ENCODE results near the gene PPARGC1A. TPM values are rescaled to one million over a fixed set of nuclear protein-coding genes. Genes with fewer than 3 reads are reported as not detected.
A peak's percentile ranks its signal among the peaks of the same experiment; 100 is the strongest.

Gene PPARGC1A, protein sequence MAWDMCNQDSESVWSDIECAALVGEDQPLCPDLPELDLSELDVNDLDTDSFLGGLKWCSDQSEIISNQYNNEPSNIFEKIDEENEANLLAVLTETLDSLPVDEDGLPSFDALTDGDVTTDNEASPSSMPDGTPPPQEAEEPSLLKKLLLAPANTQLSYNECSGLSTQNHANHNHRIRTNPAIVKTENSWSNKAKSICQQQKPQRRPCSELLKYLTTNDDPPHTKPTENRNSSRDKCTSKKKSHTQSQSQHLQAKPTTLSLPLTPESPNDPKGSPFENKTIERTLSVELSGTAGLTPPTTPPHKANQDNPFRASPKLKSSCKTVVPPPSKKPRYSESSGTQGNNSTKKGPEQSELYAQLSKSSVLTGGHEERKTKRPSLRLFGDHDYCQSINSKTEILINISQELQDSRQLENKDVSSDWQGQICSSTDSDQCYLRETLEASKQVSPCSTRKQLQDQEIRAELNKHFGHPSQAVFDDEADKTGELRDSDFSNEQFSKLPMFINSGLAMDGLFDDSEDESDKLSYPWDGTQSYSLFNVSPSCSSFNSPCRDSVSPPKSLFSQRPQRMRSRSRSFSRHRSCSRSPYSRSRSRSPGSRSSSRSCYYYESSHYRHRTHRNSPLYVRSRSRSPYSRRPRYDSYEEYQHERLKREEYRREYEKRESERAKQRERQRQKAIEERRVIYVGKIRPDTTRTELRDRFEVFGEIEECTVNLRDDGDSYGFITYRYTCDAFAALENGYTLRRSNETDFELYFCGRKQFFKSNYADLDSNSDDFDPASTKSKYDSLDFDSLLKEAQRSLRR
- 28.9 TPM for total RNA-seq

DNA sequence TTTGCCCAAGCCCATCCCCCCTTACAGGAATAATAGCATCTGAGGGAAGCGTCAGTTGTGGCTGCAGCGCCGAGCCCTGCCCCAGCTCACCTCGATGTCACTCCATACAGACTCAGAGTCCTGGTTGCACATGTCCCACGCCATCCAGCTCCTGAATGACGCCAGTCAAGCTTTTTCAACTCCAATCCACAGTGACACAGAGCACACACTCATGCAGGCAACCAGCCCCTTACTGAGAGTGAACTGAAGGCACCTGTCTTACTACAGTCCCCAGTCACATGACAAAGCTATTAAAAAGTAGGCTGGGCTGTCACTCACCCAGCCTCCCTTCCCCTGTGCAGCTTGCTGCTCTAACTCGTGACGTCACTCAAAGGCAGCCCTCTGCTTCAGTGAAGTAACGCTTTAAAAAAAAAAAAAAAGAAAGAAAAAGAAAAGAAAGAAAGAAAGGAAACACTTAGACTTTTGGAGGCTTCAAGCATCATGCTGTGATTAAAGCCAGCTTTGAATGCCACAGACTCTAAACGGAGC, at the start of gene PPARGC1A:
Gene PPARGC1A (minus strand): TSS at position 234 of the 528 bp plus-strand sequence. CDS start 90 bp downstream, at position 144.
- DNase-seq (ENCODE audit: low spot score), result peak; percentile 85

DNA sequence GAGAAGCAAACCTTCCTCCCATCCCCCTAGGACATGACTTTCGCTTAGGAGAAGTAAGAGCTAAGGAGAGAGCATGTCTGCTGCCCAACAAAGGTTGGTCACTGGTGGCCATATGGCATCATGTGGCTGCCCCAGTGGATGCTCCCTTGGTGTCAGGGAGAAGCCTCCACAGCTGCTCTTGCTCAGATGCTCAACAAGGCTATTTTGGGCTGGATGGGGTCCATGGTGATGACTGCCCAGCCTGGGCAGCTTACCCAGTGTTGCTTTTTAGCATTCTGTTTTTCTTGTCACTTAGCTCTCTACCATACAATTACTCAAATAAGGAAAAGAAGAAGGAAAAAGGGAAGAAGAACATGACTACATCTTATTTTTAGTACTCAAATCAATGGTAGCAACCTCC, 48.9 kb upstream of the PPARGC1A start:
- no peak for DNase-seq (ENCODE audit: low spot score)

- no peak for DNase-seq (ENCODE audit: low spot score)
Observed at GRCh38 chr4:23937173-23937572, 47.3 kb upstream of the PPARGC1A start.

DNA sequence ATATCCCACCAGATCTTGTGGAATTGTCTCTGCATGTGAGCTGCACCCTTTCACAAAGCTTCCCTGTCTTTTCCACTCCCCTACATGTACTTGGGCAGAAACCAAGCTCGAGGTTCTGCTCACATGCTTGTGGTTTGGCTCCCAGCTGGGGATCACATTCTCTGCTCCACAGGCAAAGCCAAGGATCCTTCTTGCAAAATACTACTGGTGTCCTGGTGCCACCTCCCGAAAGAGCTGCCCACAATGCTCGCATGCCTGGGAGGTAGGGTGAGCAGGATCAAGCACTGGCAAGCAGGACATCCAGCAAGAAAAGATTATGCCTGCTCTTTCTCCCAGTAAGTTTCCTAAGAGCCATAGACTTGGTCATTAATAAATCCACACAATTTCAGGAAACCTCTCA, 45.1 kb upstream of the PPARGC1A start:
- DNase-seq (ENCODE audit: low spot score), result peak; percentile 84

GRCh38 chr4:23934223-23934622, 44.4 kb upstream of the PPARGC1A start:
- no peak for DNase-seq (ENCODE audit: low spot score)

DNA sequence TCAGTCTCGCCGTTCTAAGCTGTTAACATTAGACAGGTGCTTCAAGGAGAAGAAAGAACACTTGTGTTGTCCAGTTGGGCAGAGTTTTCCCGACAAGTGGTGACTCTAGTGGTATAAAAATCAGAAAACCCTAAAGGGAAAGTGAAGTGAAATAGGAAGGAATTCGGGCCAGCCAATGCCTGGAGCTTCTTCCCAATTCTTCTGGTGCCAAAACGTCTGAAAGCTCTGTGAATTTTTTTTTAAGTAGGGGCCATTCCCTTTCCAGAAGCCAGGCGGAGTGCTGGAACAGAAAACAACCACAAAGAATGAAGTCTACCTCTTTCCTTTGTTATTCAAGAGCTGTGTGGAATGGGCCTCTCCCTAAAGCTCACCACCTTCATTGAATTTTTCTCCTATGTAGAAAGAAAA, 43.1 kb upstream of the PPARGC1A start:
- no peak for DNase-seq (ENCODE audit: low spot score)

GRCh38 chr4:23932186-23932585, 42.3 kb upstream of the PPARGC1A start:
- no peak for DNase-seq (ENCODE audit: low spot score)

DNA sequence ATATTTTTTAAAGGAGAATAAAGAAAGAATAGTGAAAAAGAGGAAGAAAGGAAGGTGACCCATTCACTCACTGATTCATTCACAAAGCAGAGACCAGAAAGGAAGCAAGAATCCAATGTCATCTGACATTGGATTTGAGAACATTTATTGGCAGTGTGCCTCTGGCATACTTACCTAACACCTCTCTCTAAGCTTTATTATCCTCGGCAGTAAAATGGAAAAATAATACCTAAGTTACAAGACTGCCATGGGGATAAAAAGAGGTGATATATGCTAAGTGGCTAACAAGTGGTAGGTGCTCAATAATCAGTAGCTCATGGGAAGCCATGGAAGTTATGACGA, 41.6 kb upstream of the PPARGC1A start:
- no peak for DNase-seq (ENCODE audit: low spot score)

- peak; percentile 89 for DNase-seq (ENCODE audit: low spot score)
Observed at GRCh38 chr4:23930750-23931488, 41.1 kb upstream of the PPARGC1A start.

- no peak for DNase-seq (ENCODE audit: low spot score)
Observed at GRCh38 chr4:23929248-23929647, 39.4 kb upstream of the PPARGC1A start.

DNA sequence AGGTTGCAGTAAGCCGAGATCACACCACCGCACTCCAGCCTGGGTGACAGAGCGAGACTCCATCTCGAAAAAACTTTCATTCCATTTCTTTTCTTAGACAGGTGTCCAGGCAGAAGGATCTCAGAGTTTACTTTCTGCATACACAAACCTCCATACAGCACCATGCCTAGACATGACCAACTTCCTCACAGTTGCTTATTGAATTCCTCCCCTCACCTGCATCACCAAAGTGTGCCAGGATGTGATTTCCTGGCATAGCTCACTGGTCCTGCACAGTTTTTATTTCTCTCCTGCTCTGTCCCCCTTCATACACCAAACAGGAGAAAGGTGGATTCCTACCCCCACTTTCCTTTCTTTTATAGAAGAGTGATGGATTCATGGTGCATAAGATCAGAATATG, 34.7 kb upstream of the PPARGC1A start:
- no peak for DNase-seq (ENCODE audit: low spot score)

DNA sequence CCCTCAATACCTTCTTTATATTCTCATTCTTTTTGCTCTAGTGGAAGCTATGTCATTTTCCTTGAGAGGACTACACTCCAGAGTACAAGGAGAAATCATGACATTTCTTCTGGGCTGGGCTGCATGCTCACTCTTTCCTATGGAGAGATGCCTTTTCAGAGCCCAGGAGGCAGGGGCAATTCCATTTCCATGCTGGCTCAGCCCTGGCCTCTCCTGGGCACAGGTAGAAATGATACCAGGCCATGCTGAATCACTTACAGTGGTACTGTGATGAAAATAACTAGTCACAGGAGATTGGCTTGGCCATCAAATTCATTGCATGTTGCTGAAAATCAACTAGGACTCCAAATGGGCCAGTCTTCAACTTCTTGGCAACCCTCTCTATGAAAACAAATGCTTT, 34.0 kb upstream of the PPARGC1A start:
- DNase-seq (ENCODE audit: low spot score), result no peak

DNA sequence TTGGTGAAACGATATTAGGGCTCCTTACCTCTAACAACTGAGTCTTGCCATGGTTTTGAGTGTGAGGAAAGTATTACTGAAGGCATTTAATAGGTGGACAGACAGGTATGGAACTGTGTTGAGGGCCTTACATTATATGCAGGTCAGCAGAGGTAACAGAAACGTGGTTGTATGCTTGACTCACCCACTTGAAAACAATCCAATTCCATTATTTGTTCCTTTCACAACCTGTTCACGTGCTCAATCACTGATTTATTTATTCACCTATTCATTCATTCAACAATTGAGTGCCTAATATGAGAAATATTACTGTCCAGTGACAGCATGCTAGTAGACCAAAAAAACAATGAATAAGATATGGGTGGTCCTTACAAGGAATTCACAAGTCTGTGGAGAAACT, 33.3 kb upstream of the PPARGC1A start:
- no peak for DNase-seq (ENCODE audit: low spot score)

- no peak for DNase-seq (ENCODE audit: low spot score)
Observed at GRCh38 chr4:23922541-23923111, 32.8 kb upstream of the PPARGC1A start.

GRCh38 chr4:23922013-23922412, 32.2 kb upstream of the PPARGC1A start:
- peak; percentile 65 for DNase-seq (ENCODE audit: low spot score)

- no peak for DNase-seq (ENCODE audit: low spot score)
Observed at GRCh38 chr4:23921447-23921845, 31.6 kb upstream of the PPARGC1A start.

DNA sequence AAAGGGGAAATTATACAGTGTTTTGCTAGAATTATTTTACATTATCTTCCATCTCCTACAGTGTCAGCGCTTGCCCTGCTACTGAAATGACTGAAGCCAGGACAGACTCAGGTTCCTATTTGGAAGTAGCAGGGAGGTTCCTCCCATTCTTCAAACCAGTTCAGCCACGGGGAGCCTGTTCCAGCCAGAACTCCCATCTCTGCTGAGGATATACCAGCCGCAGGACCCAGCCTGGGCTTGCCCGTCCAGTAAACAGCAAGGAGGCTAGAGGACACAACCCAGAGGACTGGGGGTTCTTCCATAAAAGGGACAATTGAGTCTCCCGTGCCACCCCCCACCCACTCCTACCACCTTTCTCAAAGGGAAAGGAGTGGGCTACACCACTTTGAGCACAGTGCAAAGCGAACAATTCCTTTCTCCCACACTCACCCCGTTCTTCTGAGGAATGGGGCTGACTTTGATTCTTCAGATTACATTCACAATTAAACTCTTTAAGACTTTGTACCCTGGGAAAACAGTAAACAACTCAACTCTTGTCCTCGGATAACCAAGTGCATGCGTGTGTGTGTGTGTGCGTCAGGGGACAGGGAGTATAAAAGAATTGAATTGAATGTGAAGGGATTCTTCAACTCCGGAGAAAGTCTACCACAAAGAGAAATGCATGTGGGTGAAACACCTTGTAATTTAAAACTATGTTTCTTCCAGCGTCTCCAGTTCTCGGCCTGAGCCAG, 31.0 kb upstream of the PPARGC1A start:
- DNase-seq (ENCODE audit: low spot score), result peak; percentile 16

GRCh38 chr4:23920296-23920695, 30.4 kb upstream of the PPARGC1A start:
- DNase-seq (ENCODE audit: low spot score), result no peak

DNA sequence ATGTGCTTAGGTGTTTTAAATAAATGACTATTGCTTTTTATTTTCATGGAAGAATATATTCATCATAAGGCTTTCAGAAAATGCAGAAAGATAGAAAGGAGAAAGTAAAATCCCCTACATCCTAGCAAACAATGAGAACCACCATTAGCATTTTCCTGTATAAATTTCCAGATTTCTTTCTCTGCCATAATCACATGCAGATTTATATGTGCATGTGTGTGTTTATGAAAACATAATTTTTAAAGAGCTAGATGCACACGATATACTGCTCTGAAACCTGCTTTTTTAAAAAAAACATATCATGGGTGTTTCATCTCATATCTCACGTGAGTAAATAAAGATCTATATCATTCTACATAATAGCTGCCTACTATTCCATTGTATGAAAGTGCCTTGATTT, 26.4 kb upstream of the PPARGC1A start:
- DNase-seq (ENCODE audit: low spot score), result no peak

- DNase-seq (ENCODE audit: low spot score), result no peak
Observed at GRCh38 chr4:23915459-23916132, 25.7 kb upstream of the PPARGC1A start.

Measured in mucosa of gallbladder (tissue), 1 donor.